Activated CD8-positive, alpha-beta memory T cell treated with anti-CD3 and anti-CD28 coated beads for 36 hours (primary cell): ENCODE measurements around the gene ZNF654. TPM values are rescaled to one million over a fixed set of nuclear protein-coding genes. Genes with fewer than 3 reads are reported as not detected.
"Not testable (repeated sequence)": the region's sequence is repeated elsewhere in the genome, so short reads cannot be mapped to it uniquely, and the experiment has no call there.

ENCODE experiments used
- CTCF ChIA-PET: fragments of 350-600 bp; sonication (Branson Sonifier 250); formaldehyde crosslinking; loops from one replicate; lab custom pipeline; 2021; ENCODE audit warnings: antibody characterized with exemption; lab: Charles Lee
- POLR2A ChIA-PET: fragments of 350-600 bp; sonication (Branson Sonifier 250); formaldehyde crosslinking; loops from one replicate; lab custom pipeline; 2021; ENCODE audit warnings: antibody characterized with exemption; lab: Charles Lee
- total RNA-seq, 2 experiments: library from RNA; stranded (reverse); gene quantifications; one replicate each; pipeline ENCODE4 v1.2.3, GENCODE V29; 2021

ZNF654 gene
- total RNA-seq: 10 to 100 TPM; 14.5 to 17.4 TPM

GRCh38 chr3:88058581-88059379 lies at the start of gene ZNF654, which contains the start of gene CGGBP1:
Gene ZNF654, plus strand, starts transcription at chr3:88059255. Its CDS starts 65 bp downstream, at chr3:88059320.
Gene CGGBP1, minus strand, starts transcription at chr3:88059005. Its CDS starts 3,029 bp downstream, at chr3:88055976.
- ChIA-PET CTCF (interaction anchor here (0.6 to 0.9 kb wide), 3 partner anchors 39 to 121 kb away, joined by 3 read pairs; no protein-coding TSS in a partner anchor), POLR2A (interaction anchor here (0.5 to 2.2 kb wide), 6 partner anchors 20 to 91 kb away, joined by 3 to 22 read pairs (median 6); partner anchors contain the start of gene C3orf38)

GRCh38 chr3:88010810-88011209 lies 48.2 kb upstream of the ZNF654 start:
- ChIA-PET POLR2A (no interaction called here), CTCF (interaction anchor here (1.2 kb wide), 1 partner anchor 102 kb away, joined by 3 read pairs; no protein-coding TSS in a partner anchor)

- POLR2A ChIA-PET: no interaction called here
Observed at GRCh38 chr3:88013592-88013991, 45.5 kb upstream of the ZNF654 start.

GRCh38 chr3:88015656-88016055 lies 43.4 kb upstream of the ZNF654 start:
- POLR2A ChIA-PET, CTCF ChIA-PET: not testable (repeated sequence)

More at GRCh38 chr3:88013592-88013991, 45.5 kb upstream of the ZNF654 start:
- CTCF ChIA-PET: no interaction called here

- CTCF ChIA-PET: no interaction called here
- POLR2A ChIA-PET: no interaction called here
Observed at GRCh38 chr3:88019024-88019423, 40.0 kb upstream of the ZNF654 start.

GRCh38 chr3:88025001-88025552 lies 34.0 kb upstream of the ZNF654 start:
- POLR2A ChIA-PET: no interaction called here
- CTCF ChIA-PET: no interaction called here

GRCh38 chr3:88028876-88029275 lies 30.2 kb upstream of the ZNF654 start:
- CTCF ChIA-PET: interaction anchor here (0.6 kb wide), 1 partner anchor 136 kb away, joined by 3 read pairs; no protein-coding TSS in a partner anchor
- POLR2A ChIA-PET: no interaction called here

GRCh38 chr3:88030210-88030609 lies 28.8 kb upstream of the ZNF654 start:
- POLR2A ChIA-PET: interaction anchor here (0.6 kb wide), 1 partner anchor 13 kb away, joined by 7 read pairs; no protein-coding TSS in a partner anchor
- CTCF ChIA-PET: no interaction called here

GRCh38 chr3:88031642-88032077 lies 27.4 kb upstream of the ZNF654 start:
- CTCF ChIA-PET: interaction anchor here (0.7 kb wide), 1 partner anchor 82 kb away, joined by 3 read pairs; no protein-coding TSS in a partner anchor
- POLR2A ChIA-PET: interaction anchor here (0.6 kb wide), 1 partner anchor 804 kb away, joined by 3 read pairs; the partner anchor contains the start of gene CHMP2B

- CTCF ChIA-PET: interaction anchor here (0.7 kb wide), 1 partner anchor 82 kb away, joined by 3 read pairs; no protein-coding TSS in a partner anchor
- POLR2A ChIA-PET: no interaction called here
Observed at GRCh38 chr3:88032245-88032644, 26.8 kb upstream of the ZNF654 start.

GRCh38 chr3:88033079-88033478 lies 26.0 kb upstream of the ZNF654 start:
- ChIA-PET CTCF (no interaction called here), POLR2A (no interaction called here)

- POLR2A ChIA-PET: no interaction called here
- CTCF ChIA-PET: no interaction called here
Observed at GRCh38 chr3:88033808-88034207, 25.2 kb upstream of the ZNF654 start.

- ChIA-PET CTCF (no interaction called here), POLR2A (no interaction called here)
Observed at GRCh38 chr3:88034491-88035275, 24.4 kb upstream of the ZNF654 start.

GRCh38 chr3:88036221-88036620 lies 22.8 kb upstream of the ZNF654 start:
- ChIA-PET POLR2A (no interaction called here), CTCF (no interaction called here)

GRCh38 chr3:88038566-88038965 lies 20.5 kb upstream of the ZNF654 start:
- CTCF ChIA-PET: no interaction called here

GRCh38 chr3:88040529-88040928 lies 18.5 kb upstream of the ZNF654 start:
- ChIA-PET POLR2A (no interaction called here), CTCF (no interaction called here)

More at GRCh38 chr3:88038566-88038965, 20.5 kb upstream of the ZNF654 start:
- POLR2A ChIA-PET: no interaction called here

GRCh38 chr3:88041005-88041404 lies 18.1 kb upstream of the ZNF654 start:
- ChIA-PET POLR2A (no interaction called here), CTCF (no interaction called here)

GRCh38 chr3:88044411-88044810 lies 14.6 kb upstream of the ZNF654 start:
- POLR2A ChIA-PET: no interaction called here
- CTCF ChIA-PET: no interaction called here

- POLR2A ChIA-PET: no interaction called here
- CTCF ChIA-PET: no interaction called here
Observed at GRCh38 chr3:88046766-88047165, 12.3 kb upstream of the ZNF654 start.
